Fibroblast of villous mesenchyme (primary cell): ENCODE data around the gene KCNIP4. TPM values are rescaled to one million over a fixed set of nuclear protein-coding genes. Genes with fewer than 3 reads are reported as not detected.

Experiments
- DNase-seq: peaks from one replicate; pipeline ENCODE4 v3.0.0-alpha.2; 2010; ENCODE audit warnings: low read depth
- H3K4me3 ChIP-seq: 2 replicates; pipeline ENCODE4 v1.5.1; 2011; ENCODE audit warnings: low read depth, mild to moderate bottlenecking, low read length
- CTCF ChIP-seq: IDR thresholded peaks from 2 replicates; pipeline ENCODE4 v1.5.1; 2012; ENCODE audit warnings: low read depth, mild to moderate bottlenecking, low read length; ENCODE audit not compliant: insufficient read depth
- total RNA-seq: library from RNA; depleted of rRNA; stranded (reverse); fragments of >200 nt; gene quantifications from 2 replicates; pipeline ENCODE4 v1.2.3, GENCODE V29; 2012

Gene KCNIP4
- total RNA-seq, 1 donor, result under 0.01 TPM

GRCh38 chr4:21327976-21328700, 620.4 kb downstream of the KCNIP4 start:
- no peak for TF ChIP-seq CTCF
- DNase-seq, result no peak
- H3K4me3 ChIP-seq, result no peak overlapping the region

GRCh38 chr4:21320034-21320433, 628.5 kb downstream of the KCNIP4 start:
- no peak for TF ChIP-seq CTCF
- no peak for DNase-seq
- H3K4me3 ChIP-seq, result no peak overlapping the region

- H3K4me3 ChIP-seq, result no peak overlapping the region
- no peak for TF ChIP-seq CTCF
- DNase-seq, result no peak
Measured at GRCh38 chr4:21307709-21308108, 640.9 kb downstream of the KCNIP4 start.

- no peak for TF ChIP-seq CTCF
- no peak for DNase-seq
- H3K4me3 ChIP-seq, result no peak overlapping the region
Measured at GRCh38 chr4:21304540-21304887, 644.1 kb downstream of the KCNIP4 start.

GRCh38 chr4:21290562-21290961, 658.0 kb downstream of the KCNIP4 start:
- DNase-seq, result no peak
- TF ChIP-seq CTCF, result no peak
- H3K4me3 ChIP-seq, result no peak overlapping the region

- DNase-seq, result no peak
- H3K4me3 ChIP-seq, result no peak overlapping the region
- TF ChIP-seq CTCF, result no peak
Measured at GRCh38 chr4:21276046-21276445, 672.5 kb downstream of the KCNIP4 start.
